ENCODE results near the gene GPRIN1.
"Not testable (repeated sequence)": the region's sequence is repeated elsewhere in the genome, so short reads cannot be mapped to it uniquely, and the experiment has no call there.

The GPRIN1 gene

GRCh38 chr5:176624938-176625337, 15.0 kb upstream of the GPRIN1 start:
- DNase-seq (ENCODE audit: low spot score), result no peak

GRCh38 chr5:176624142-176624541, 14.2 kb upstream of the GPRIN1 start:
- no peak for DNase-seq (ENCODE audit: low spot score)

- DNase-seq (ENCODE audit: low spot score), result peak; percentile 76
Observed at GRCh38 chr5:176621661-176622079, 11.7 kb upstream of the GPRIN1 start.

- no peak for DNase-seq (ENCODE audit: low spot score)
Observed at GRCh38 chr5:176620333-176620981, 10.5 kb upstream of the GPRIN1 start.

- no peak for DNase-seq (ENCODE audit: low spot score)
Observed at GRCh38 chr5:176619569-176620332, 9.8 kb upstream of the GPRIN1 start.

- peak; percentile 92 for DNase-seq (ENCODE audit: low spot score)
Observed at GRCh38 chr5:176619203-176619568, 9.2 kb upstream of the GPRIN1 start.

GRCh38 chr5:176618783-176619182, 8.8 kb upstream of the GPRIN1 start:
- DNase-seq (ENCODE audit: low spot score), result no peak

GRCh38 chr5:176616511-176616910, 6.6 kb upstream of the GPRIN1 start:
- no peak for DNase-seq (ENCODE audit: low spot score)

GRCh38 chr5:176614805-176615478, 5.0 kb upstream of the GPRIN1 start:
- DNase-seq (ENCODE audit: low spot score), result no peak

- DNase-seq (ENCODE audit: low spot score), result no peak
Observed at GRCh38 chr5:176612855-176613254, 2.9 kb upstream of the GPRIN1 start.

- DNase-seq (ENCODE audit: low spot score), result peak; percentile 37
Observed at GRCh38 chr5:176612008-176612407, 2.1 kb upstream of the GPRIN1 start.

- DNase-seq (ENCODE audit: low spot score), result peak; percentile 52
Observed at GRCh38 chr5:176611435-176611834, 1.5 kb upstream of the GPRIN1 start.

- no peak for DNase-seq (ENCODE audit: low spot score)
Observed at GRCh38 chr5:176610435-176610773, 448 bp upstream of the GPRIN1 start.

- no peak for DNase-seq (ENCODE audit: low spot score)
Observed at GRCh38 chr5:176608937-176609723, 826 bp downstream of the GPRIN1 start.

- peak; percentile 55 for DNase-seq (ENCODE audit: low spot score)
Observed at GRCh38 chr5:176608142-176608705, 1.7 kb downstream of the GPRIN1 start.

GRCh38 chr5:176606875-176607274, 3.1 kb downstream of the GPRIN1 start:
- no peak for DNase-seq (ENCODE audit: low spot score)

GRCh38 chr5:176606032-176606431, 3.9 kb downstream of the GPRIN1 start:
- no peak for DNase-seq (ENCODE audit: low spot score)

- no peak for DNase-seq (ENCODE audit: low spot score)
Observed at GRCh38 chr5:176603091-176603490, 6.9 kb downstream of the GPRIN1 start.

- DNase-seq (ENCODE audit: low spot score), result no peak
Observed at GRCh38 chr5:176601901-176602482, 8.0 kb downstream of the GPRIN1 start.

- DNase-seq (ENCODE audit: low spot score), result not testable (repeated sequence)
Observed at GRCh38 chr5:176599749-176600430, 10.1 kb downstream of the GPRIN1 start.

Data from cerebellar cortex (tissue), 1 donor.